ENCODE results near the gene LRRC8A.
"Not testable (repeated sequence)": the region's sequence is repeated elsewhere in the genome, so short reads cannot be mapped to it uniquely, and the experiment has no call there.

Gene LRRC8A

DNA sequence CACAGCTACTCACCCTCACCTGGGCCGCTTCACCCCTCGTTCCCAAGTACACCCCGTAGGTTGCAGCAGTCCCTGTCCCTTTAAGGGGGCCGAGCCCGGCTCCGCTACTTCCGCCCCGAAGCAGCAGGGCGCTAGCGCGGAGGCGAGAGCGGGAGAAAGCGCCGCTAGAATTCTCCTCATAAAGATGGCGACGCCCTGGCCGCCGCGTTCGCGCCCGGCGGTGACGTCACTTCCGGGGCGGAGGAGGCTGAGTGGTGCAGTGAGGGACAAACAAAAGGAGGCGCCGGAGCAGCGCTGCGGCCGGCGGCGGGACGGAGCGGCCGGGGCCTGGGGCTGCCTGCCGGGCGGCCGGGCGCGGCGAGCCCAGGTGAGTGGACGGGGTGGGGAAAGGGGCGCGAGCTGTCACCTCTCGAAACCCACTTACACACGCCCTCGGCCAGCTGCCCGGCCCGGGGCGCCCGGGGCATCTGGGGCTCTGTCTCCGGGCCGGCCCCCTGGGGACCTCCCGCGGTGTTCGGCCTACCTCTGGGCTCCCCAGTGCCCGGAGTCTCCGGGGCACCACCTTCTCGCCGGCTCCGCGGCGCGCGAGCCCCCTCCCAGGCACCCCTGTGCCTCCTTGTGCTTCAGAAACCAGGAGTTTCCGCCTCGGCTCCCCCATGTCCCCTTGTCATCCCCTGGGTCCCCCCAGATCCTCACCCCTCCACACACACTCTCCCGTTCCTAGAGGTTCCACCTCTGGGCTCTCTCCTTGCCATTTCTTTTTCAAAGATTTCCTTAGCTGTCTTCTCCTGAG is at the start of gene LRRC8A, which contains the start of gene KYAT1:
LRRC8A (plus strand) TSS at position 250 of the 793 bp plus-strand sequence. CDS start 25,032 bp downstream, outside the sequence.
KYAT1 (minus strand) TSS at position 67 of the 793 bp plus-strand sequence. CDS start 36,545 bp downstream, outside the sequence.
- DNase-seq (ENCODE audit: low spot score in 2 of 2) (peak; percentile 96 to 97), ATAC-seq (replicated peaks; ENCODE audit: extremely low read depth, poor library complexity, severe bottlenecking) (peak; percentile 96)
- H3K4me1 Mint-ChIP-seq, result peaks cover 71% of the 10 kb centered on the region
- peak within 1 kb of the TSS; percentile 95 for H3K27ac Mint-ChIP-seq (ENCODE audit: low read depth)
- H3K4me3 Mint-ChIP-seq, result peak within 1 kb of the TSS; percentile 90
- H3K36me3 Mint-ChIP-seq (ENCODE audit: insufficient read depth), result peaks cover 13% of the 10 kb centered on the region
- no peaks in the 10 kb centered on the region for H3K9me3 Mint-ChIP-seq
- no peaks in the 10 kb centered on the region for H3K27me3 Mint-ChIP-seq

DNA sequence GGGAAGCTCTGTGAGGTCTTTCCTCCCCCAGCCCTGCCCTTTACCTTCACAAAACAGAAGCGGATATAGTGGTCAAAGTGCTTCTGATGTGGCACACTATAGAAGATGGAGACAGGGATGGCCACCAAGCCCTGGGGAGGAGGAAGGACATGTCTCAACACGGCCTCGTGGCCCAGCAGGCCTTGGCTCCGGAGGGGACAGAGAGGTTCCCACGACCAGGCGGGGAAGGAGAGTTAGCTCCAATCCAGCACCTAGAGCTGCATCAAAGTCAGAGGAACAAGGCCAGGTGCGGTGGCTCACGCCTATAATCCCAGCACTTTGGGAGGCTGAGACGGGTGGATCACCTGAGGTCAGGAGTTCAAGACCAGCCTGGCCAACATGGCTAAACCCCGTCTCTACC is 48.2 kb upstream of the LRRC8A start:
- Mint-ChIP-seq H3K4me3 (no peak overlapping the region), H3K36me3 (ENCODE audit: insufficient read depth) (peaks cover 7% of the 10 kb centered on the region), H3K4me1 (peaks cover 16% of the 10 kb centered on the region), H3K27ac (ENCODE audit: low read depth) (peak overlapping the region; percentile 83), H3K9me3 (no peaks in the 10 kb centered on the region), H3K27me3 (no peaks in the 10 kb centered on the region)
- ATAC-seq (replicated peaks; ENCODE audit: extremely low read depth, poor library complexity, severe bottlenecking) (no peak), DNase-seq (ENCODE audit: low spot score in 2 of 2) (no peak)

DNA sequence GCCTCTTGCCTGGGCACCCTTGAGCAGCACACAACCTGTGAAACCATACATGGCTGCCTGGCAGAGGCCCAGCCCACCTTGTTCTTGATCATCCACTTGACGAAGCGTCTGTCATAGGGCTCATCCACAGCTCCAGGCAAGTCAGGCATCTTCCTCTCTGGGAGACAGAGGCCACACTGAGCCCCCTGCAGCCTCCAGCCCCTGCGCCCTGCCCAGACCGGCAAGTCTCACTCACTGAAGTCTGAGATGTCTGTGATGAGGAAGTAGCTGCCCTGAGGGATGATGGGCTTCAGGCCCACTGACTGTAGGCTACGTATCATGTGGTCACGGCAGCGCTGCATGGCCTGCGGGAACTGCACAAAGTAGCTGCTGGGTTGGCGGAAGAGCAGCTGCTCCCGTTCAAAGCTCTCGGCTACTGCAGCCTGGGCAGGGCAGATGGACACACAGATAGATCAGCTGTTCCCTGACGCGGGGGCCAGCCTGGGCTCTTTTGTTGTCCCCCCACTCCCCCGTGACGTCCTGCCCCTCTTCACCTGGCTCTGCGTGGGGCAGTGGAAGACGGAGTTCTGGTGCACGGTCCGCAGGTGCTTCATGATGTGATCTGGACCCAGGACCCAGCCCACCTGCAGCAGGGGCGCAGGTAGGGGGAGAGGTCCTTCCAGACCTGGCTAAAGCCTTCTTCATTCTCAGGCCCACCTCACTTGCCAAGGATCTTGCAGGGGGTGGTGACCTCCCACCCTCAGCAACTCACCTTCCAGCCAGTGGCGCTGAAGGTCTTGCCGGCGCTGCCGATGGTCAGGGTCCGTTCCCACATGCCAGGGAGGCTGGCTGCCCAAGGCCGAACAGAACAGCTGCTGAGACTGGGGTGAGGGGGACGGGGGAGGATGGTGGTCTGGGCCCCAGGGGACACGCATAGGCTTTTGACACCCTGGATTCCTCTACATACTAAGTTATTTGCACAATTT is 46.4 kb upstream of the LRRC8A start:
- H3K27ac Mint-ChIP-seq (ENCODE audit: low read depth), result no peak overlapping the region
- H3K27me3 Mint-ChIP-seq, result no peaks in the 10 kb centered on the region
- DNase-seq (ENCODE audit: low spot score in 2 of 2) (no peak), ATAC-seq (replicated peaks; ENCODE audit: extremely low read depth, poor library complexity, severe bottlenecking) (no peak)
- H3K36me3 Mint-ChIP-seq (ENCODE audit: insufficient read depth), result peaks cover 7% of the 10 kb centered on the region
- no peaks in the 10 kb centered on the region for H3K4me1 Mint-ChIP-seq
- H3K4me3 Mint-ChIP-seq, result no peak overlapping the region
- H3K9me3 Mint-ChIP-seq, result no peaks in the 10 kb centered on the region

DNA sequence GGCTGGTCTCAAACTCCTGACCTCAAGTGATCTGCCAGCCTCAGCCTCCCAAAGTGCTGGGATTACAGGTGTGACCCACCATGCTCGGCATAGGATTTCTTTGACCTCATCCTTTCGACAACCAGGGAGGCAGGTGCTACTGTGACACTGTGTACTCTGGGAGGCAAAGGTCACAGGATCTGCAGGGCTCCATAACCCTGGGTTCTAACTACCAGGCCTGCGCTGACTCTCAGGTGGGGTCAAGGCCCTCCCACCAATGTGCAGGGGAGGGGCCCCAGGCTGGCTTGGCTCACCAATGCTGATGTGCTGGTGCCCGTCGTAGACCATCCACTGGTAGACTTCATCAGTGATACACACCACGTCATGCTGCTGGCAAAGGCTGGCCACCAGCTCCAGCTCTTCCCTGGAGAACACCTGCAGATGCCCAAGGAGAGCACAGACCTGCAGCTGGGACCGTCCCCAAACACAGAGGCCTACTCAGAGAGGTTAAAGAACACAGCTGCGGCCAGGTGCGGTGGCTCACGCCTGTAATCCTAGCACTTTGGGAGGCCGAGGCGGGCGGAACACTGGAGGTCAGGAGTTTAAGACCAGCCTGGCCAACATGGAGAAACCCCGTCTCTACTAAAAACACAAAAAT is 45.3 kb upstream of the LRRC8A start:
- Mint-ChIP-seq H3K9me3 (no peaks in the 10 kb centered on the region), H3K36me3 (ENCODE audit: insufficient read depth) (peaks cover 7% of the 10 kb centered on the region), H3K27ac (ENCODE audit: low read depth) (no peak overlapping the region), H3K4me3 (no peak overlapping the region), H3K4me1 (no peaks in the 10 kb centered on the region), H3K27me3 (no peaks in the 10 kb centered on the region)
- DNase-seq (ENCODE audit: low spot score in 2 of 2) (no peak), ATAC-seq (replicated peaks; ENCODE audit: extremely low read depth, poor library complexity, severe bottlenecking) (no peak)

DNA sequence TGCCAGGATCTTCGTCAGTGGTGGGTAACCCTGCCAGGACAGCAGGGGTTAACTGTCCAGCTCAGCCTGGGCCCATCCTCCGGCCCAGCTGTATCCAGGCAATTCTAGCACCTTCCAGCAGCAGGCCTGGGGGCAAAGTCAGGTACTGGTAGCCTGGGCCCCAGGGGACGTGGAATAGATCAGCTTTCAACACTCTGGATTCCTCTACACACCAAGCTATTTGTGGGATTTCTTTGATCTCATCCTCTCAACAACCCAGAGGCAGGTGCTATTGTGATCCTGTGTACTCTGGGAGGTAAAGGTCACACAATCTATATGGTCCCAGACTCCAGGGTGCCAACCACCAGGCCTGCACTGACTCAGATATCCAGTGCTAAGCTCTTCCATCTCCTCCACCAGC is 43.6 kb upstream of the LRRC8A start:
- H3K27me3 Mint-ChIP-seq, result no peaks in the 10 kb centered on the region
- H3K36me3 Mint-ChIP-seq (ENCODE audit: insufficient read depth), result peaks cover 10% of the 10 kb centered on the region
- H3K4me3 Mint-ChIP-seq, result no peak overlapping the region
- no peak overlapping the region for H3K27ac Mint-ChIP-seq (ENCODE audit: low read depth)
- no peaks in the 10 kb centered on the region for H3K4me1 Mint-ChIP-seq
- H3K9me3 Mint-ChIP-seq, result no peaks in the 10 kb centered on the region
- DNase-seq (ENCODE audit: low spot score in 2 of 2) (no peak), ATAC-seq (replicated peaks; ENCODE audit: extremely low read depth, poor library complexity, severe bottlenecking) (no peak)

DNA sequence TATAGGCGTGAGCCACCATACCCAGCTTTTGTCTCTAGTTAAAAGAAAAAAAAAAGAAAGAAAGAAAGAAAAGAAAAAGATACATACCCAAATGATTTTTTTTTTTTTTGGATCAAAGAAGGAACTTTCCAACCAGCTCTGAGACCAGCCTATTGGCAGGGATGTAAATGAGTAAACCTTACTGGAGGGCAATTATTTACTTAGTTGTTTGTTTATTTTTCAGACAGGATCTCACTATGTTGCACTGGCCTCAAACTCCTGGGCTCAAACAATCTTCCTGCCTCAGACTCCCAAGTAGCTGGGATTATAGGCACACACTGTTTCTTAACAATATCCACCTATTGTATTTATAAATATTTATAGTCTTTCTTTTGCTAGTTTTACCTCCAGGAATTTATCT is 41.4 kb upstream of the LRRC8A start:
- H3K27me3 Mint-ChIP-seq, result no peaks in the 10 kb centered on the region
- DNase-seq (ENCODE audit: low spot score in 2 of 2), result no peak
- no peak overlapping the region for H3K4me3 Mint-ChIP-seq
- H3K4me1 Mint-ChIP-seq, result no peaks in the 10 kb centered on the region
- no peak overlapping the region for H3K27ac Mint-ChIP-seq (ENCODE audit: low read depth)
- peaks cover 11% of the 10 kb centered on the region for H3K36me3 Mint-ChIP-seq (ENCODE audit: insufficient read depth)
- ATAC-seq (replicated peaks; ENCODE audit: extremely low read depth, poor library complexity, severe bottlenecking), result no peak
- H3K9me3 Mint-ChIP-seq, result no peaks in the 10 kb centered on the region

DNA sequence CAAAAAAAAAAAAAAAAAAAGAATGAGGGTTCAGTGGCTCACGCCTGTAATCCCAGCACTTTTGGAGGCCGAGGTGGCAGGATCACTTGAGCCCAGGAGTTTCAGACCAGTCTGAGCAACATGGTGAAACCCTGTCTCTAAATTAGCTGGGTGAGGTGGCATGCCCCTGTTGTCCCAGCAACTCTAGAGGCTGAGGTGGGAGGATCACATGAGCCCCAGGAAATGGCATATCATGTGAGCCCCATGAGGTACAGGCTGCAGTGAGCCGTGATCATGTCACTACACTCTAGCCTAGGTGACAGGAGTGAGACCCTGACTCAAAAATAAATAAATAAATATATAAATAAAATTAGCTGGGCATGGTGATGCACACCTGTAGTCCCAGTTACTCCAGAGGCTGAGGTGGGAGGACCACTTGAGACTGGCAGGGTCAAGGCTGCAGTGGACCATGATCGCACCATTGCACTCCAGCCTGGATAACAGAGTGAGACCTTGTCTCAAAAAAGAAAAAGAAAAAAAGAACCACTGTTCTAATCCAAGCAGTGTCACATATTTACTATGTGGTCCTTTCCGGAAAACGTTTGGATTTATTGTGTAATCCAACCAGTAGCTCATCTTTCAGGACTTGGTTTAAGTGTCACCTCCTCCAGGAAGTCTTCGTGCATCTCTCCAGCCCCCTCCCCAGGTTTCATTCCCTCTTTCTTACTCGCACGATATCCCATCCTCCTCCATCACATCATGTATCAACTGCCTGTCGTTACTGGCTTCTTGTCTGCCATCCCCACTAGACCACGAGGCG is 40.0 kb upstream of the LRRC8A start:
- no peak for DNase-seq (ENCODE audit: low spot score in 2 of 2)
- Mint-ChIP-seq H3K4me3 (no peak overlapping the region), H3K36me3 (ENCODE audit: insufficient read depth) (peaks cover 11% of the 10 kb centered on the region), H3K27me3 (no peaks in the 10 kb centered on the region), H3K27ac (ENCODE audit: low read depth) (no peak overlapping the region), H3K9me3 (no peaks in the 10 kb centered on the region), H3K4me1 (no peaks in the 10 kb centered on the region)
- ATAC-seq (replicated peaks; ENCODE audit: extremely low read depth, poor library complexity, severe bottlenecking), result no peak

DNA sequence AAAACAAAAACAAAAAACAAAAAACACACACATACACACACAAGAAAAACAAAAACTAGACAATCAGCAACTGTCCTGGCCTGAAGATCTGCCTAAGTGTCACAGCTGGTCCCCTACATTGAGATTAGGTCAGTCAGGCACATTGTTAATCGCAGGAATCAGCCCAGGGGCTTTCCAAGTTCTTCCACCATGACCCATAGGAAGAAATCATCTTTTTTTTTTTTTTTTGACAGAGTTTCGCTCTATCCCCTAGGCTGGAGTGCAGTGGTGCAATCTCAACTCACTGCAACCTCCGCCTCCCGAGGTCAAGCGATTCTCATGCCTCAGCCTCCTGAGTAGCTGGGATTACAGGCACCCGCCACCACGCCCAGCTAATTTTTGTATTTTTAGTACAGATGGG is 38.8 kb upstream of the LRRC8A start:
- H3K4me3 Mint-ChIP-seq; H3K36me3 Mint-ChIP-seq (ENCODE audit: insufficient read depth); ATAC-seq (replicated peaks; ENCODE audit: extremely low read depth, poor library complexity, severe bottlenecking); DNase-seq (ENCODE audit: low spot score in 2 of 2); H3K27ac Mint-ChIP-seq (ENCODE audit: low read depth); H3K27me3 Mint-ChIP-seq; H3K9me3 Mint-ChIP-seq; H3K4me1 Mint-ChIP-seq: not testable (repeated sequence)

DNA sequence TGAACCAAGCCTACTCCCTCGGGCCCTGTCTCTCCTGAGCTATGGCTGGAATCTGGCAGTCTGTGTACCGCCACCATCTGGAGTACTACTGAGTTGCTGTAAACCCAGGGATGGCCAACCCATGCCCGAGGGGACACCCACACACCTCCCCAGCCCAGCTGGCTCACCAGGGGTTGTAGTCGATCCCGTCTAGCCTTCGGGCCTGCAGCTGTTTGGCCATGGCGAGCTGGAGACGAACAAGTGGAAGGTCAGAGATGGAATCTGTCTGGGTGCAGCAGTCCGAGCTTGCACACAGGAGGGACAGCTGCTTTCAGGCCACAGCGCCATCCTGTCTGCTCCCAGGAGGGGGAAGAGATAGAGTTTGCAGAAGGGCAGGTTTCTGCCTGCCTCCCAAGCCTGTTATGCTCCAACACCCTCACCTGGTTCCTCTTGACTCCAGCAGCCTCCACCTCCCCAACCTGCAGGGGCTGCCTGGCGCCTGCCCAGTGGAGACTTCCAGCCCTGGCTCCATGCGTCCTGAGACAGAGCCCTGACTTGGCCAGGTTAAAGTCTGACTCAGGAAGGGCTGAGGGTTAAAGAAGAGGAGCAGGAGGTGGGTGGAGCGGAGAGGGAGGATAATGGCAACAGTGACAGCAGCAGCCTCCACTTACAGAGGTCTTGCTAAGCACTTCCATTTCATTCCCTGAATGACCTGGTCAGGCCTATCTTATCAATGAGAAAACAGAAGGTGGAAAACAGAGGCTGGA is 36.6 kb upstream of the LRRC8A start:
- H3K9me3 Mint-ChIP-seq, result no peaks in the 10 kb centered on the region
- H3K4me1 Mint-ChIP-seq, result no peaks in the 10 kb centered on the region
- ATAC-seq (replicated peaks; ENCODE audit: extremely low read depth, poor library complexity, severe bottlenecking), result no peak
- H3K4me3 Mint-ChIP-seq, result no peak overlapping the region
- H3K36me3 Mint-ChIP-seq (ENCODE audit: insufficient read depth), result peaks cover 10% of the 10 kb centered on the region
- no peak overlapping the region for H3K27ac Mint-ChIP-seq (ENCODE audit: low read depth)
- H3K27me3 Mint-ChIP-seq, result no peaks in the 10 kb centered on the region
- DNase-seq (ENCODE audit: low spot score in 2 of 2), result no peak

DNA sequence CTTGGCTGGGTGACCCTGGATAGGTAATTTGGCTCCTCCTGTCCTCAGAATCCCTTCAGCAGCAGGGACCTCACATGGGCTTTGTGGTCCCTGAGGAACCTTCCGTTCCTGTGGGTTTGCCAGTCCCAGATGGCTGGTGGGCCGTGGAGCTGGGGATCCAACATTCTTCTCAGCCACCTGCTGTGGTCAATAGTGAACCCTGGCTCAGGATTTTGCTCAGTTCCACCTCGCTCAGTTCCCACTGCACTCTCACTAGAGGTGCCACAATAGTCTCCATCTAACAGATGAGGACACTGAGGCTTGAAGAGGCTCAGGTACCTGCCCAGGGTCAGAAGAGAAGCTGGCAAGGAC is 35.3 kb upstream of the LRRC8A start:
- H3K27me3 Mint-ChIP-seq, result no peaks in the 10 kb centered on the region
- no peak for ATAC-seq (replicated peaks; ENCODE audit: extremely low read depth, poor library complexity, severe bottlenecking)
- peaks cover 5% of the 10 kb centered on the region for H3K9me3 Mint-ChIP-seq
- no peaks in the 10 kb centered on the region for H3K4me1 Mint-ChIP-seq
- H3K36me3 Mint-ChIP-seq (ENCODE audit: insufficient read depth), result peaks cover 12% of the 10 kb centered on the region
- DNase-seq (ENCODE audit: low spot score in 2 of 2), result no peak
- H3K4me3 Mint-ChIP-seq, result no peak overlapping the region
- no peak overlapping the region for H3K27ac Mint-ChIP-seq (ENCODE audit: low read depth)

DNA sequence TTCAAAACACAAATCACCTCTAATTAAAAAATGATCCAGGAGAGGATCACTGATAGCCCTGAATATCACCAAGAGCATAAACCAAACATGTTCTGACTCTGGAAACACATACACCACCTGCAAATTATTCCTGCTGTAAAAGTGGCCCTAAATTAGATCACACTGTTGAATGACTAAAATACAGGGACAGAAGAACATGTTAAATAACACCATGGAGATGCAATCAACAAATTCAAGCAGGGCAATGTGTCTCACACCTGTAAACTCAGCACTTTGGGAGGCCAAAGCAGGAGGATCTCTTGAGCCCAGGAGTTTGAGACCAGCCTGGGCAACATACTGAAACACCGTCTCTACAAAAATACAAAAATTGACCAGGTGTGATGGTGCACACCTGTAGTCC is 34.1 kb upstream of the LRRC8A start:
- Mint-ChIP-seq H3K27ac (ENCODE audit: low read depth) (no peak overlapping the region), H3K36me3 (ENCODE audit: insufficient read depth) (peaks cover 8% of the 10 kb centered on the region), H3K27me3 (no peaks in the 10 kb centered on the region), H3K4me3 (no peak overlapping the region), H3K4me1 (no peaks in the 10 kb centered on the region), H3K9me3 (peaks cover 6% of the 10 kb centered on the region)
- ATAC-seq (replicated peaks; ENCODE audit: extremely low read depth, poor library complexity, severe bottlenecking) (no peak), DNase-seq (ENCODE audit: low spot score in 2 of 2) (no peak)

Data from central memory CD8-positive, alpha-beta T cell (primary cell).